Activated naive CD8-positive, alpha-beta T cell treated with anti-CD3 and anti-CD28 coated beads, Interleukin-2, amount 50 U/mL, for 16 hours (primary cell): ENCODE results near the gene SPC24.
A peak's percentile ranks its signal among the peaks of the same experiment; 100 is the strongest.
"Not testable (repeated sequence)": the region's sequence is repeated elsewhere in the genome, so short reads cannot be mapped to it uniquely, and the experiment has no call there.

Experiments
- DNase-seq: peaks from one replicate; pipeline ENCODE4 v3.0.0-alpha.2; 2020; ENCODE audit warnings: low read depth, low spot score

Gene SPC24

GRCh38 chr19:11166281-11167142, 10.9 kb upstream of the SPC24 start:
- DNase-seq, result no peak

DNA sequence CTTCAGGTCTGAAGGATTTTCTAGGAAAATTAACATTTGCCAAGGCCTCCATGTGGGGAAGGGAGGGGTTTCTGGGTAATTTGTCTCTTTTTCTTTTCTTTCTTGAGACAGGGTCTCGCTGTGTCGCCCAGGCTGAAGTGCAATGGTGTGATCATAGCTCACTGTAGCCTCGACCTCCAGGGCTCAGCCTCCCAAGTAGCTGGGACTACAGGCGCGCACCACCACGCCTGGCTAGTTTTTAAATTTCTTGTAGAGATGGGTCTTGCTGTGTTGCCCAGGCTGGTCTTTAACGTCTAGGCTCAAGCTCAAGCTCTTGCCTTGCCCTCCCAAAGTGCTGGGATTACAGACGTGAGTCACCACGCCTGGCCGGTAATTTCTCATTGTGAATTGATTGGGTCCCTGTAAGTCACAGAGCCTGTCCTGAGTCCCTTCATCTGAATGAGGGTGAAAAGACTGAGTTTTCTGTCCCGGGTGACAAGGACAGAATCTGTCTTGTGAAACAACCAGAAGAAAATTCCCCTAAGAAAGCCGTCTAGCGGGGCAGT, 10.0 kb upstream of the SPC24 start:
- DNase-seq, result no peak

GRCh38 chr19:11164879-11165406, 9.4 kb upstream of the SPC24 start:
- no peak for DNase-seq

DNA sequence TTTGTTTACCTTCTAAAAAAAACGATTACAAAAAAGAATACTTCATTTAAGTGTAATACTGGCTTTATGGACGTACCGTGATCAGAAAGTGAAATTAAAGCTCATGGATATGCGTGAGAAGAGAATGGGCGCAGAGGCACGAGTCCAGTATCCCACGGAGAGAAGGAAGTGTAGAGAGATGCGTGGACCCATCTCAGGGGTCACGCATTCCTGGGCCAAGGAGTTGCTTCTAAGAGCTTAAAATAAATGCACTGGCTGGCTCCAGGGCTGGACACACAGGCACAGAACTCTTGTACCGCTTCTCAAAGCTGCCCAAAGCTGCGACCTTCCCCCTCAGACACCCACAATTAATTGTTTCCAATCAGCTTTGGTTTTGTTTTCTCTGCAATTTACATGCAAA, 8.7 kb upstream of the SPC24 start:
- no peak for DNase-seq

DNA sequence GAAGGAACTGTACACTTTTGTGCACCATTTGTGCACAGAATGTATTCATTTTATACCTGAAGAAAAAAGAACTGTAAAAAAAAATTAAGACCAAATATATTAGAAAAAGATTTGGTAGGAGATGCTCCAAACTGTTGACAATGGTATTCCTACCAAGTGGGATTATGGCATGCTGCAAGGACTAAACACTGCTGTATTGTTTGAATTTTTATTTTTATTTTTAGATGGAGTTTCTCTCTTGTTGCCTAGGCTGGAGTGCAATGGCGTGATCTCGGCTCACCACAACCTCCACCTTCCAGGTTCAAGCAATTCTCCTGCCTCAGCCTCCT, 4.8 kb upstream of the SPC24 start:
- not testable (repeated sequence) for DNase-seq

GRCh38 chr19:11159598-11160439, 4.2 kb upstream of the SPC24 start:
- DNase-seq, result no peak

GRCh38 chr19:11154683-11155047, 917 bp downstream of the SPC24 start:
- no peak for DNase-seq

GRCh38 chr19:11152318-11153062, 3.1 kb downstream of the SPC24 start:
- no peak for DNase-seq

DNA sequence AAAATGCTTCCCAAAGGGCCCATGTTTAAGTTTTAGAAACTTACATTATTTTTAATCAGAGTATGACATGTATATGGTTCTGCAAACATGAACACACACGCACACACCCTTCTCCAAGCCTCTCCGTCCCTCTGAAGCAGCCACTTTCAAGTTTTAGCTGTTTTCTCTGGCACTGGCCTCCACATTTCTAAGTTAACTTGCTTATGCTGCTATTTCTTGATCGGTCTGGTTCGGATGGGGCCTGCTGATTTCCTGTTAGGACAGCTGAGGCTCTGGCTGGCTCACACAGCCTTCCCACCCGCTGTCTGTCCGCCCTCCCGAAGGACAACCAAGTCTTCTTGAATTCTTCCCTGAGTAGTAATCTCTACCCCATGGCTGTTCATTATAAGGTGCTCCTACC, 4.4 kb downstream of the SPC24 start:
- DNase-seq, result no peak

GRCh38 chr19:11148001-11148400, 7.6 kb downstream of the SPC24 start:
- no peak for DNase-seq

- DNase-seq, result no peak
Measured at GRCh38 chr19:11145536-11145924, 10.1 kb downstream of the SPC24 start.

DNA sequence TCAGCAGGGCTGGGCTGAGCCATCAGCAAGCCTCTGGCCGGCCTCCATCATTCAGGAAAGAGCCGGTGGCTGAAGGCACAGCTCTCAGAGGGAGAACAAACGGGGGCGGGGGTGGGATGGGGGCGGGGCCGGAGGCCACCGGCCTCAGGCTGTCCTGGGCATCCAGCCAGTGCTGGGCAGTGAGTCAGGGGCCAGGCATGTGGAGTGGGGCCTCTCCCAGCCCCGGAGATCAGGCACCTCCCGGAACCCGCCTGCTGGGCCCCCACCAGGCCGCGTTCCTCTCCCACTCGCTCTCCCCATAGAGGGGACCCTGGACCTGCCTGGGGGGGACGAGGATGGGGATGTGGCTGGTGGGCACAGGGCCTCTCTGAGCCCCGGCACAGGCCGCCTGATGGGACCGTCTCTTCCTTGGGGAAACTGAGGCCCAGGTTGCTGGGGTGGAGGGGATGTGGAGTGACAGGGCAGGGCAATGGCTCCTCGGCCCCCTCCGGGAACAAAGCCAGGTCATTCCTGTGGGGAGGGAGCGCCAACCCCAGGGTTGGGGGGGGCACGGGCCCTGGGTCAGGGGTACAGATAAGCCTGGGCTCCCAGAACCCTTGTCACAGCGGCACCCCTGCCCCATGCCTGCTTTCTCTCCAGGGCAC, 12.9 kb downstream of the SPC24 start:
- no peak for DNase-seq

DNA sequence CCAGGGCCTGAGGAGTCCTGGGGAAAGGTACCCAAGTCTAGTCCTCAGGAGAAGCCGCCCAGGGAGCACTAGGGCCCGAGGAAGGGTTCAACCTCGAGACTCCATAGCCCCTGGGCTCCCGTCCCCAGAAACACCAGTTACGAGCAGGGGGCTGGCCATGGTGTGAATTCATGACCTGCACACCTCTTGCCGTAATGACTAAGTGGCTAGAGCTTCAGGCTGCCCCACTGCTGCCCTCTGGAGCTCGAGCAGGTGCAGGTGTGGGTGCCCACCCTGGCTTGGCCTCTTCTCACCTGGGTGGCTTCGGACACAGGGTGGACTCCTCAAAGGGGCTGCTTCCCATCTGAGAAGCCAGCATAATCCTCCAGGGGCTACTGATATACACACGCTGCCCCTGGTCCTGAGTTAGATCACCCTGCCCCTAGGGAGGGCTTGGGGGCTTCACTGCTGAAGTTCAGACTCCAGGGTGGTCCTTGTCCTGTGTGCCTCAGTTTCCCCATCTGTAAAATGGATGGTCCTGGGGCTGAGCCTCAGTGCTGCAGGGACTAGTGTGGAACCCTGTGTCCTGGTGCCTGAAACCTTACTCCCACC, 13.6 kb downstream of the SPC24 start:
- DNase-seq, result no peak

- no peak for DNase-seq
Measured at GRCh38 chr19:11140896-11141295, 14.7 kb downstream of the SPC24 start.

DNA sequence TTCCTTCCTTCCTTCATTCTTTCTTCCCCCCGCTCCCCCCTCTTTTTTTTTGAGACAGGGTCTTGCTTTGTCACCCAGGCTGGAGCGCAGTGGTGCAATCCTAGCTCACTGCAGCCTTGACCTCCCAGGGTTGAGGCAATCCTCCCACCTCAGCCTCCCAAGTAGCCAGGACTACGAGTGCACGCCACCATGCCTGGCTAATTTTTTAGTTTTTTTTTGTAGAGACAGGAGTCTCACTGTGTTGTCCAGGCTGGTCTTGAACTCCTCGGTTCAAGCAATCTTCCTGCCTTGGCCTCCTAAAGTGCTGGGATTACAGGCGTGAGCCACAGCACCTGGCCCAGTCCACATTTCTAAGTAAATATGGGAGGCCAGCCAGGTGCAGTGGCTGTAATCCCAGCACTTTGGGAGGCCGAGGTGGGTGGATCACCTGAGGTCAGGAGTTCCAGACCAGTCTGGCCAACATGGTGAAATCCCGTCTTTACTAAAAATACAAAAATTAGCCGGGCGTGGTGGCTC, 15.5 kb downstream of the SPC24 start:
- not testable (repeated sequence) for DNase-seq

GRCh38 chr19:11138601-11139300, 16.8 kb downstream of the SPC24 start:
- DNase-seq, result no peak

DNA sequence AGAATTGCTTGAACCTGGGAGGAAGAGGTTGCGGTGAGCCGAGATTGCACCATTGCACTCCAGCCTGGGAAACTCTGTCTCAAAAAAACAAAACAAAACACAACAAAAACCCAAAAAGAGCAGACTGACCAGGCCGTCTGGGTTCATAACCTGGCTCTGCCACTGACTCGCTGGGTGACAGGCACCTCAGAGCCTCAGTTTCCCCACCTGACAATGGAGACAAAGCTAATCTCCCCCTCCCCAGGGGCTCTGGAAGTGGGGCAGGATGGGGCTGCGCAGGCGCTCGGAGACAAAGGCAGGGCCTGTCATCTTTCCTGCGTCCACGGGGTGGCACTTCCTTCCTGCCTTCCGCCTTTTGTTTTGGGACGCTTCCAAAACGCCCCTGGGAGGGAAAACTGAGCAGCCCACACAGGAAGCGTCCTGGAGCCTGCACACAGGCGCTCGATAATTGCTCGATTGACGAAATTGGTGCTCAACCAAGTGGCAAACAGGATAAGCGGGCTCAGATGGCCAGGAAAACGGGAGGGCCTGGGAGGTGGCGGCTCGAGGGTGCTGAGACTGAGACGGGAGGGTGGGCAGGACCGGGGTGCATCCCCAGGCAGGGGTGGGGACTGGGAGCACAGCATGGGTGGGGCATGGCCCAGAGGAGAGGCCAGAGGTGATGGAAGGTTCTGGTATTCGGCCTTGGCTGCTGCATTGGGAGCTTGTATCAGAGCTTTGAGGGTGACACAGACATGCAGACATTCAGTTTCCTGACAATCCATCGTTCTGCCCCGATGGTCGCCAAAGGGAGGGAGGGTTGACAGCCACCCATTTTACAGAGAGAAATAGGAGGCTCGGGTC, 17.8 kb downstream of the SPC24 start:
- DNase-seq, result peak; percentile 14

DNA sequence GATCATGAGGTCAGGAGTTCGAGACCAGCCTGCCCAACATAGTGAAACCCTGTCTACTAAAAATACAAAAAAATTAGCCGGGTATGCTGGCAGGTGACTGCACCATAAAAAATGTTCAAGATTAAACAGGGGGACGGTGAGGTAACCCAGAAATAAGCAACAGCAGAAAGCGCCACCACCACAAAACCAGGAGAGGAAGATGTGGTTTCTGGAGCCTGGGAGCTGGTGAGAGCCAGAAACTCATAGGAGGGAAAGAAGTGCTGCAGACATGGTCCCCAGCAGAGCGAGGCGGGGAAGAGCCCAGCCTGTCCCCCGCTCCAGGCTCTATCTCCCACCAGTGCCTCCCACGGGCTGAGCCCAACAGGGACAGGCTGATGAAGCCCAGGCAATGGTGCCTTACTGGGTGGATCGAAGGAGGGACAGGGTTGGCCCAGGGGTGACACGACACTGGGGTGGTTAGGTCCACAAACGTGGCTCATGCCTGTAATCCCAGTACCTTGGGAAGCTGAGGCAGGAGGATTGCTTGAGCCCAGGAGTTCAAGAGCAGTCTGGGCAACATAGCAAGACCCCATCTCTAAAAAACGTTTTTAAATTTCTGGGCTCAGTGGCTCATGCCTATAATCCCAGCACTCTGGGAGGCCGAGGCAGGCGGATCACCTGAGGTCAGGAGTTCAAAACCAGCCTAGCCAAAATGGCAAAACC, 19.0 kb downstream of the SPC24 start:
- DNase-seq, result no peak
